Activated T-cell treated with anti-CD3 and anti-CD28 coated beads for 4 hours (primary cell): ENCODE data around the gene AIF1.
A peak's percentile ranks its signal among the peaks of the same experiment; 100 is the strongest.

Experiments
- DNase-seq: peaks from one replicate; pipeline ENCODE4 v3.0.0-alpha.2; 2020

AIF1 gene

DNA sequence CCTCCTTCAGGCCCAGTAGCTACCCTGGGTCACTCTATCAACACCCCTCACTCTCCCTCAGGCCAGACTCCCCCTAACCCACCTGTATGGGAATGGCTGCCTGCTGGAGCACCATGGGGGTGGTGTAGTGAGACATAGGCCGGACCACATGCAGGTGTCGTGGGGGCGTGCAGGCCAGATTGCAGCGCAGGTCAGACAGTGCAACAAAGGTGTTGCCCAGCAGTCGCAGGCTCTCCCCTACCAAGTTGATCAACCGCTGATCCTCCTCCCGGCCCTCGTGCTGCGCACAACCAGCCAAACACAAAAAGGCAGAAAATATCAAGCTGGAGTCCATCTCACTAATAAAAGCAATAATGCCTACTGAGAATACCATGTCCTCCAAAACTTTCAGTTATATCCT lies 30.3 kb downstream of the AIF1 start:
- DNase-seq: no peak

DNA sequence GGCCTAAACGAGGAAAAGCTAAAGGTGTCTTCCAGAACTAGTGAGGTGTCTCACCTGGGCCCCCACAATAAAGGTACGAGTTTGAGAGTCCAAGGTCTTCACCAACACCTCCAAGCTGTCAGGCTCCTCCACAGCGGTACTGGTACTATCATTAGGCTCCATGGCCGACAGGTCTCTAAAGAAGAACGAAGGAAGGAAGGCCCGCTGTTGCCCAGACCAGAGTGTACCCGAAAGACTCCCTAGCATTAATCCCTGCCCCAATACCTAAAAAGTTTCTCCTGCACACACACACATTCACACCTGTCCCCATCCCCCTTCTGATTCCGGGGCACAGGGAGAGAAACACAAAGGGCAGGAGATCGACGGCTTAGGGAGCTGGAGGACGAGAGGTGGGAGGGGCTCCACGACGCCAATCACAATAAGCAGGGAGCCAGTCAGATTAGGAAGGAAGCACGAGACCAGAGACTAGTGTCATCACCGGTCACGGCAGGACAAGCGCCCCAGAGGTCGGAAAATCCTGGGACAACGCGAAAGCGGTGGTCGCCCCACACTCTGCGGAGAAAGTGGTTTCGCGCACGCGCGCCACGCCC lies 36.7 kb downstream of the AIF1 start:
- no peak for DNase-seq

GRCh38 chr6:31652925-31653724 lies 38.1 kb downstream of the AIF1 start:
- DNase-seq: peak; percentile 83

- no peak for DNase-seq
Measured at GRCh38 chr6:31654574-31655348, 39.7 kb downstream of the AIF1 start.

- DNase-seq: no peak
Measured at GRCh38 chr6:31655349-31656237, 40.6 kb downstream of the AIF1 start, which contains the start of gene APOM. Gene APOM (plus strand): TSS chr6:31655894. CDS start chr6:31655967, 73 bp downstream.

DNA sequence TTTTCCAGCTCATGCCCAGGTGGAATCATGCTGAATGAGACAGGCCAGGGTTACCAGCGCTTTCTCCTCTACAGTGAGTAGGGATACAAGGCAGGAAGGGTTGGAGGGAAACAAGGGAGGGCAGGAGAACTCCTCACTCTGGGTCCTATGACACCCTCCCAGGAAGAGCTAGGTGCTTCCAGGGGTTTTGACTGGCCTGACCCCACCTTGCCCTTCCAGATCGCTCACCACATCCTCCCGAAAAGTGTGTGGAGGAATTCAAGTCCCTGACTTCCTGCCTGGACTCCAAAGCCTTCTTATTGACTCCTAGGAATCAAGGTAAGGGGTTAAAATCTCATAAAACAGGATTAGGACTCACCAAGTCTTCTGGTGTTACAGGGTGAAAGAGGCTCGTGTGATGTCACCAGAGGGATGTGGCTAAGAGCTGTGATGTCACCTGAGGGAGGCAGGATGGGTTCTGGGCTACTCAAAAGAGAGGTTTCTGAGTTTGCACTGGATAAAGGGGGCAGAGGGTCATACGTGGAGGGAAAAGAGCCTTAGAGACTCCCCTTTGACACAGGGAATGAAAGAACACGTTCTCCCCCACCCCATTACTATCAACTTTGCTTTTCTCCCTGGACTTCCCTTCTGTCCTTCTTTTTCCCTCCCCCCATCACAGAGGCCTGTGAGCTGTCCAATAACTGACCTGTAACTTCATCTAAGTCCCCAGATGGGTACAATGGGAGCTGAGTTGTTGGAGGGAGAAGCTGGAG lies 42.5 kb downstream of the AIF1 start:
- no peak for DNase-seq

DNA sequence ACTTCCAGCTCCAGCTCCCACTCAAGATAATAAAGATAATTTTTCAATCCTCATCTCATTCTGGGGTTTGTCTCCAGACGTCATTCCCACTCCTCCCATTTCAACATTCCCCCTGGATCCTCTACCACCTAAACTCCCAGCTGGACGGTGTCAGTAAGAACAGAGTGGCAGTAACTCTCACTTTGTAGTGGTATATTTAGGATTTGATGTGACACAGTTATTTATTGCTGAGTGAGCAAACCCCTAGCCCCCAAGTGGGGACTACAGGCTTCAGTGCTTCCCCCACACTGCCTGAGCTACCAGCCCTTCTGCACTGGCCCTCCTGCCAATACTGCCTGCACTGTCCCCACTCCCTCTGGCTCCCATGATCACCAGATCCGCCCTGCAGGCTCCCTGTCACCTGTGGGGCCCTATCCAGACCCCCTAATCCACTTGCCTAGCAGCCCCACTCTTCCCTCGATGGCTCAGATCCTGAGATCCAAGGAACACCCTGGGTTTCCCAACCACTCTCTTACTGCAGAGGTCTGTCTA lies 43.2 kb downstream of the AIF1 start:
- no peak for DNase-seq

DNA sequence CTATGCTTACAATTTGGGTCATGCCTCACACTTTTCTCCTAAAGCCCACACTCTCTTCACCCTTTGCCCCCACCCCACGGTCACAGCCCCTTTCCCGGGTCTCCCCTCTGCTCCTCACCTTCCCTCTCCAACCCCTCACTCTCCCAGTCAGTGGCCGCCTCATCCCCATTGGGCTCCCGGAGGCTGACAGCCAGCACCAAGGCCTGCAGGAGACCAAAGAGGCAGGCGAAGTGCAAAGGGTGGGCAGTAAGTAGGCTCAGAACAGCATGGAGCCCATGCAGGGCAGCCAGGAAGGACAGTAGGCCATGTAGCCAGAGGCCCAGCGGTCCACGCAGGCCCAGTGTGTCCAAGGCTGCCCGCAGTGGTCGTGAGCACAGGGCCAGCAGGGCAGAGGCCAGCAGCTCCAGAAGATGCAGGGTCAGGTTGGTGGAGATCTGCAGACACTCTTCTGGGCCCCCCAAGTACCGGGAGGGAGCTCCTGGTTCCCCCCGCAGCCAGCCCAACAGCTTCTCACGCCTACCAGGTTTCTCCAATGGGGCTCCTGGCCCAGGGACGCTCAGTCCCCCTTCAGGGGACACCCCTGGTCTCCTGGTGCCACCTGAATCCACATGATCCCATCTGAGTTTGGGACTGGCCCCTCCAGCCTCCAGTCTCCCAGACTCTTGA lies 44.1 kb downstream of the AIF1 start:
- DNase-seq: no peak

DNA sequence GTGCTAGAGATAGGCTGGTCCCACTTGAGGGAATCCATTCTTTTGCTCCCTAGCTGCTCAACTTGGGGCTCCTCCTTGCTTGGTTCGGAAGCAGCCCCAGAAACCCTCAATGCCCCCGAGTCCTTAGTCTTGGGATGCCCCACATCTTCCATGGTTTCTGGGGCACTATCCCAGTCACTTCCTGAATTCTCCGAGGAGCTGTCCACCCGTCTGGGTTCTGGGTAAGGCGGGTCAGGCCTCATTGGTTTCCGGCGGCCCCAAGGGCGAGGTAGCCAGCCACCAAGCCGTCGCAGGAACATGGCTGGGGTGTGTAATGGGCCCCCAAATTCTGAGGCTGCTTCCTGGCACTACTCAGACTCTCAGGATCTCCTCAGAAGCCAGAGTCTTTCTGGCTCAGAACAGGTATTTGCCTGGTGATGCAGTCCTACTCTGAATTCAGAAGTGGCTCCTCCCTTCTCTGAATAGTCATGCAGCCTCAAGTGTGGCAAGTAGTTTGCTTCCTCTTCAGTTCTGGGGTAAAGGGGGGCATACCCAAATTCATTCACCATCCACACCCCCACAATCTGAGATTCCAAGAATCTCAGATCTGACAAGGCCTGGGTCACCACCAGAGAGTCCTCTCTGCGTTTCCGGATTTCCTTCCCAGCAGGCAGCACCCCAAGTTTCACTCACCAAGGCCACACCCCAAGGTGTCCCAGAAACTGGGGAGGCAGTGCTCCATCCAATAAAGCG lies 44.8 kb downstream of the AIF1 start:
- no peak for DNase-seq

- DNase-seq: peak; percentile 70
Measured at GRCh38 chr6:31660381-31661261, 45.6 kb downstream of the AIF1 start, which contains the start of gene C6orf47. Gene C6orf47 (minus strand): TSS chr6:31660778. CDS start chr6:31659947, 831 bp downstream.

GRCh38 chr6:31661262-31662123 lies 46.5 kb downstream of the AIF1 start:
- no peak for DNase-seq

- no peak for DNase-seq
Measured at GRCh38 chr6:31662124-31662723, 47.2 kb downstream of the AIF1 start.

GRCh38 chr6:31663126-31663960 lies 48.3 kb downstream of the AIF1 start:
- DNase-seq: no peak

DNA sequence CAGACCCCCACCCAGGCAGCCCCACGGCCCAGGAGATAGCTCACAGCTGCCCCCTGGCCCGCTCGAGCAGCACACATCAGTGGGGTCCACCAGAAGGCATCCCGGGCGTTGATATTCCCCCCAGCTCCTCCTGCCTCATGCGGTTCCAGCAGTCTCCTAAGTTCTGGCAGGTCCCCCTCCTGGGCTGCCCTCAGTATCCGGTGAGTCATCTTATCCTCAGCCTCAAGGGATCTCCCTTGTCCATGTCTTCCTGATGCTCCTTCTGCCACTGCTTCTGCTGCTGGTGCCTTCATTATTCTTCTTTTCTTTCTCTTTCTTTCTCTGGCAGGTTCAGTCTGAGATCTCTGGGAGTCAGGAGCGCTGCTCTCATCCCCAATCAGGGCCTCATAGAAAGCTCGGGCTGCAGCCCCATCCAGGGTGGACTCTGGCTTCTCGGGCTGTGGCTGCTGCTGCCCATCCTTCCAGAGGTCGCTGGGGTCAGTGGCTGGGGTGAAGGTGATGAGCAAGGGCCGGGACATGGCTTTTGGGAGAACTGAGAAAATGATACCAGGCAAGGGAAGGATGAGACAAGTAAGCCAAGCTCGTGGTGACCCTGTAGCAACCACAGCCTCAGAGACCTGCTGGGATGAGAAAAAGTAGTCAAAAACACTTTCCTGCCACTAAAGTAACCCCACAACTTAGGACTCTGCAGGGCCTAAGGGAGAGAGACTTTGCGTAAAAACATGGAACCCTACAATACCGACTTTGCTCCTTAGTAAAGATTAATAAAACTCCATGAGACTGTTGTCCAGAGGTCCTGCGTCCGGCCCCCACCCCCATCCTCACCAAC lies 49.1 kb downstream of the AIF1 start:
- DNase-seq: no peak

DNA sequence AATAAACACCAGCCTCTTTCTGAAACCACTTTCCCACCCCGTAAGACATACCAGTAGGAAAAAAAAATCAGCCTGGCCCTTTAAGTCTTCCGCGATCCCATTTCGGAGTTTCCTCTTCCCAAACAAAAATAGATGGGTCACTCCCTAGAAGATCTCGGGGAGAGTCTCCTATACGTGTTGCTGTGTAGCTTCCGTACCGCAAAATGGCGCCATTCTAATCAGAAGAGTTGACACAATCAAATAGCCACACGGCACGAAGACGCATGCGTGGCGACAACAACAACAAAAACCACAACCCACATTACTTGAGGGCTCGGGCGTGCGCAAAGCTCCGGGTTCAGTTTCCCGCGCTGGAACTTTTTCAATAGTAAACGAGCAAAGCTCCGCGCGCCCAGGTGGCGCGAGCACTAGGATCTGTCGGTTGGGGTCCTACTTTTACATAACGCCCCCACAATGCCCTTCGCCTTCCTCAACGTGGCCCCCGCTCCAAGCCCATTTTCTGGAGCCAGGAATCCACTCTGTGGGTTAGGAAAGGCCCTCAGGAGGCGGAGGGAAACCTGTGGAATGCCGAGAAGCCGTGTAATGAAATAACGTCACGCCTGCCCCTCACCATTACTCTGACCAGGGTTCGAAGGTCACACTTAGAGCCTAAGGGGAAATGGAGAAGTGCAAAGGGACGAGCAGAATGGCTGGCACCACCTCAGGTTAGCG lies 49.9 kb downstream of the AIF1 start, which contains the start of gene GPANK1:
TSS of gene GPANK1 (minus strand) at position 208 of the 711 bp plus-strand sequence. CDS start 519 bp downstream, outside the sequence.
- peak; percentile 84 for DNase-seq
